GM12872 (cell line): Measurements from ENCODE around the gene LDB2.

Source experiments
- TF ChIP-seq, protein P1 (sequence below): IDR thresholded peaks from 3 replicates; pipeline ENCODE4 v1.5.1; 2011; ENCODE audit warnings: low read depth, mild to moderate bottlenecking, low read length, moderate library complexity; ENCODE audit not compliant: insufficient read depth

Gene LDB2

DNA sequence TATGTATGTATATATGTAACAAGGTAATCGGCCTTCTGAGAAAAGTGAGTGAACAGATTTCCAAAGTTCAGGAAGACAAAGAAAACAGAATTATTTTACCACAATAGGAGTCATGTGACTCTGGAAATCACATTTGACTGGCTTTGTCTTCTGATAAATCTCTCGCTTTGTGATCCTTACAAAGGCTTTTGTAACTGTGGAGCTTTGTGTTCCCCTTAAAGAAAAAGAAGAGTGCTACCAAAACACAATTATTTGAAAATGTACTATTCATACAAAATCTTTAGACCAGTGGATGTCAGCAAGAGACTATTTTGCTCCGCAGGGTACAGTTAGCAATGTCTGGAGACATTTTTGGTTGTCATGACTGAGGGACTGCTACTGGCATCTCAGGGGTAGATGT, 238.8 kb downstream of the LDB2 start:
- TF ChIP-seq, protein P1, sequence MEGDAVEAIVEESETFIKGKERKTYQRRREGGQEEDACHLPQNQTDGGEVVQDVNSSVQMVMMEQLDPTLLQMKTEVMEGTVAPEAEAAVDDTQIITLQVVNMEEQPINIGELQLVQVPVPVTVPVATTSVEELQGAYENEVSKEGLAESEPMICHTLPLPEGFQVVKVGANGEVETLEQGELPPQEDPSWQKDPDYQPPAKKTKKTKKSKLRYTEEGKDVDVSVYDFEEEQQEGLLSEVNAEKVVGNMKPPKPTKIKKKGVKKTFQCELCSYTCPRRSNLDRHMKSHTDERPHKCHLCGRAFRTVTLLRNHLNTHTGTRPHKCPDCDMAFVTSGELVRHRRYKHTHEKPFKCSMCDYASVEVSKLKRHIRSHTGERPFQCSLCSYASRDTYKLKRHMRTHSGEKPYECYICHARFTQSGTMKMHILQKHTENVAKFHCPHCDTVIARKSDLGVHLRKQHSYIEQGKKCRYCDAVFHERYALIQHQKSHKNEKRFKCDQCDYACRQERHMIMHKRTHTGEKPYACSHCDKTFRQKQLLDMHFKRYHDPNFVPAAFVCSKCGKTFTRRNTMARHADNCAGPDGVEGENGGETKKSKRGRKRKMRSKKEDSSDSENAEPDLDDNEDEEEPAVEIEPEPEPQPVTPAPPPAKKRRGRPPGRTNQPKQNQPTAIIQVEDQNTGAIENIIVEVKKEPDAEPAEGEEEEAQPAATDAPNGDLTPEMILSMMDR = no peak

DNA sequence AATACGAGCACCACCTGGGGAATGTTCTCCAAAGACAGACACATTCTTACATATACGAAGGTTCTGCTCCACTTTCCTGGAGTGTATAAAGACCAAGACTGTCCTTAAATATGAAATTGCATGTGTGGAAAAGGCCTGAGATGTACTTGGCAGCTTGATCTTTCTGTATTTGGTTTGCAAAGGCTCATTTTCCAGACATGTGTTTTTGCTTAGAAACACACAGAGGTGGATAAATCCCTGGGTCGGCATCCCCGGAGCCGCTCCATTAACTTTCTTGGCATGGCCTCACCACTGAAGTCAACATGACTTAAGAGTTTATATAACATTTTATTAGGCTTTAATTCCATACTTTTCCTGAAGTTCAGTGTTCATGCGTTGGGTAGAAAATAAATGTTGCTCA, 239.4 kb downstream of the LDB2 start:
- TF ChIP-seq, protein P1 = no peak

DNA sequence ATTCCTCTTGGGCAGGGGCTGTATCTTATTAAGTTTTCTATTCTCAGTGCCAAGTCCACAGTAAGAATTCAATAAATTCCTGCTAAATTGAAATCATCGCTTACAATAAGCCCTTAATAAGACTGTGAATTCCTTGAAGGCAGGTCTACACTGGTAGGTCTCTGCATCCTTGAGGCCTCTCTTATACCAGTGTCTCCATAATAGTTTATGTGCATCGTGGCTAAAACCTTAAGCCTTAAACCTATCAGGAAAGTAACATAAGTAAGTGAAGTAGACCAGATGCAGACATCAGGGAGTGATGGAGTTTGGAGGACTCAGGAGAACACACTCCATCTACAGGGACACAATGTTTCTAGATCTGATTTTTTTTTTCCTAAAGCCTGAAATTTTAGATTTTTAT, 240.3 kb downstream of the LDB2 start:
- TF ChIP-seq, protein P1 = no peak

DNA sequence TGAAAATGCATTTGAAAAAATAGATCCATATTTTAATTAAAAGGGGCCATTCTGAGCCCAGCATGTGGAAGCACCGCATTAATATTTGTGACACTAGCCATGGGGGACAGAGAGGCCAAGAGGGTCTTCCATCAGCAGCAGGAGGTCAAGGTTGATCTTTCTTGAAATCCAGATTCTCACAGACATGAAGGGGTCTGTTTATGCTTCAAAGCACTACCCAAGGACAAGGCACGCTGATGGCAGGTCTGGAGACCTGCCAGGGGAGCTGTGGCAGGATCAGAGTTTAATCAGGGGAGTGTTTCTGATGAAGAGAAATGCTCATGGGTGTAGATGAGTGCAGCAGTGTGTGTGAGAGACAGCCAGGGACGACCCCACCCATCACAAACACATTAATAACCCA, 243.3 kb downstream of the LDB2 start:
- TF ChIP-seq, protein P1 = no peak

DNA sequence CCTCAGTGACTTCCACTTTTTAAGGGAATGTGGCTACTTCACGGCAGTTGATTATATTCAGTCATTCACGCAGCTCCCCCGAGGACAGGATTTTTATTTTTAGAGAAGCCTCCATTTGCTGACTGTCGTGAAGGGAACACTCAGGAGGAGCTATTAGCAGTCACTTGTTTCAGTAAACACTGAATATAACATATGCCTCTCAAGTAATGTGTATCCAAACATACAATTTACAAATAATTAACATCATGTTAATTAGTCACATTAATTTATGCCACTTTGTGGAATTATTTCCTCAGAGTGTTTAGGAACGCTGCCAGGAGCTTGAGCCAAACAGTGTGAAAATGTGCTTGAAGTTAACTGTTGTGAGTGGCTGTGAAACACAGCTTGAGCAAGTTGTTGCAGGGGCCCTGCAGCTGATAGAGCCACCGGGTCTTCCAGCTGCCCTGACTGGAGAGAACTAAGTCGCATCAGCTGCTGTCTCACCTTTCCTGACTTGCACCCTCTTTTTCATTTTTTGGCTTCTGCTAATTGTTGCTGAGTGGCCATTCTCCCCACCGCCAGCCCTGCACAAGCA, 245.6 kb downstream of the LDB2 start:
- TF ChIP-seq, protein P1 = no peak

DNA sequence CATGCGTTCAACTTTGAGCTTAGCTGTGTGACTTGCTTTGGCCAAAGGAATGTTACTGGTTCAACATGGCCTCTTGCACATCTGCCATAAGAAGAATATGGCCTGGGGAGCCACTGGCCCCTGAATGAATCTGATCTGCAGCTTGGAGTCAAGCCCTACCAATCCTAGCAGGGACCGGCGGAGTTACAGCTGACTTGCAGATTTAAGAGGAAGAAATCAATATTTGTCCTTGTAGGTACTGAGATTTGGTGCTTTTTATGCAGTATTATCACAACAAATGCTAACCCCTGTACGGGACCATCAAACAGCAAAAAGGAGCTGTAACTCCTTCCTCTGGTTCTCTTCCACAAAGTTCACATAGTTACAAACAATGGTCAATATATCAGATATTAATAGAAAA, 252.0 kb downstream of the LDB2 start:
- TF ChIP-seq, protein P1 = no peak

DNA sequence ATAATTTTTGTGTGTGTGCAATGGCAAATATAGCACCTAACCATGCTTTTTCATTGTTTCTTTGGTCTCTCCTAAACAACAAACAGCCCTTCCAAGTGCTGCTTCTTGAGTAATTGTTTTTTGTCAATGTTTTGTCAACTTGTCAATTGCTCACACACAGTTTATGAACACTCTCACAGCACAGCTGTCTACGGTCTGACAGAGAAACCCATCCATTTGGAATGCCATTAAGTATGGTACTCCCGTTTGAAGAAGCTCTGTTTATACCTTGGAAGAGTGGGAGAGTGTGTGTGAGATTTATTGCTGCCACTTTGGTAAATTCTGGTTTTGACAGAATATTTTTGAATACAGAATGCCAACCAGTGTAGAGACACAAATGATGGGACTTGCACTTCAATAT, 254.6 kb downstream of the LDB2 start:
- TF ChIP-seq, protein P1 = no peak
